Measurements from ENCODE around the gene ALDH4A1.

ALDH4A1 gene

DNA sequence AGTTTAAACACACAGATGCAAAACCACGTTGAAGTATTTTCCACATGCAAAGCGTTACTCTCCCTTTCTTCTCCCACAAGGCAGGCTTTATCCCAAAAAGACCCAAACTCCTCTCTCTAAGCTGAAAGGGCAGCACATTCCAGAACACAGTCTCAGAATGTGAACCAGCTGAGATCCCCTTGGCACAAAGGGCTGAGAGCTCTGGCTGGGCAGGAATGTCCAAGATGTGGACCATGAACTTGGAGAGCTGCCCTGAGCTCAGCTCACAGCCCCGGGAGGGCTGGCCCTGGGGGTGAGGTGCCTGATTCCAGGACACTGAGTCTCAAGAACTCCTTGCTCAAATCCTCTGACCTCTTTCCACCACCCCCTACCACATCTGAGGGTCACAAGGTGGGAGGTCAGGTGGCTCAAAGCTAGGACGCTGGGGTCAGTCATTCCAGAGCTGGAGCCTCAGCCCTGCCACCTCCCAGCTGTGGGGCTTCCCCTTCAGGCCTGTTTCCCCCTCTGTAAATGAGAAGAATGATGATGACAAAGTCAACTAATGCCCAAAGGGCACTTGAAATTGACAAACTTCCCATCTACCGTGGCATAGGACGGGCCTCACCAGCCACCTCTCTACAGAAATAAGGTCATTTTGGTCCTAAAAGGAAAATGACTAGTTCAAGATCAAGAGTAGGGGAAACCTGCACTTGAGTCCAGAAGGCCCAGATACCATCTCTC lies 11.5 kb downstream of the ALDH4A1 start:
- no peak for DNase-seq
- Histone ChIP-seq H3K27ac (ENCODE audit: low read length) (no peak overlapping the region), H3K9ac (ENCODE audit: low read length) (no peak overlapping the region), H3K9me3 (replicated peaks; ENCODE audit: insufficient read depth, low read length) (no peaks in the 10 kb centered on the region), H2AFZ (ENCODE audit: low read length) (no peak overlapping the region), H3K4me3 (ENCODE audit: low read length) (no peak overlapping the region), H3K79me2 (ENCODE audit: low read length) (no peaks in the 10 kb centered on the region), H3K9me2 (replicated peaks; ENCODE audit: insufficient read depth, low read length) (no peaks in the 10 kb centered on the region), H3K4me1 (ENCODE audit: low read length) (no peaks in the 10 kb centered on the region), H3K4me2 (ENCODE audit: low read depth, low read length) (no peak overlapping the region), H3K36me3 (replicated peaks; ENCODE audit: insufficient read depth, low read length) (no peaks in the 10 kb centered on the region), H3F3A (ENCODE audit: insufficient read depth, low read length) (no peaks in the 10 kb centered on the region), H3K27me3 (replicated peaks; ENCODE audit: insufficient read depth, low read length) (no peaks in the 10 kb centered on the region), H4K20me1 (ENCODE audit: insufficient read depth, low read length) (no peaks in the 10 kb centered on the region)
- TF ChIP-seq, protein P1, sequence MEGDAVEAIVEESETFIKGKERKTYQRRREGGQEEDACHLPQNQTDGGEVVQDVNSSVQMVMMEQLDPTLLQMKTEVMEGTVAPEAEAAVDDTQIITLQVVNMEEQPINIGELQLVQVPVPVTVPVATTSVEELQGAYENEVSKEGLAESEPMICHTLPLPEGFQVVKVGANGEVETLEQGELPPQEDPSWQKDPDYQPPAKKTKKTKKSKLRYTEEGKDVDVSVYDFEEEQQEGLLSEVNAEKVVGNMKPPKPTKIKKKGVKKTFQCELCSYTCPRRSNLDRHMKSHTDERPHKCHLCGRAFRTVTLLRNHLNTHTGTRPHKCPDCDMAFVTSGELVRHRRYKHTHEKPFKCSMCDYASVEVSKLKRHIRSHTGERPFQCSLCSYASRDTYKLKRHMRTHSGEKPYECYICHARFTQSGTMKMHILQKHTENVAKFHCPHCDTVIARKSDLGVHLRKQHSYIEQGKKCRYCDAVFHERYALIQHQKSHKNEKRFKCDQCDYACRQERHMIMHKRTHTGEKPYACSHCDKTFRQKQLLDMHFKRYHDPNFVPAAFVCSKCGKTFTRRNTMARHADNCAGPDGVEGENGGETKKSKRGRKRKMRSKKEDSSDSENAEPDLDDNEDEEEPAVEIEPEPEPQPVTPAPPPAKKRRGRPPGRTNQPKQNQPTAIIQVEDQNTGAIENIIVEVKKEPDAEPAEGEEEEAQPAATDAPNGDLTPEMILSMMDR (IDR thresholded peaks at IDR 0.05; ENCODE audit: low read length): no peak
- TF ChIP-seq EZH2phosphoT487 (IDR thresholded peaks at IDR 0.05; ENCODE audit: low read length) (no peak), EZH2 (optimal IDR thresholded peaks at IDR 0.05; ENCODE audit: low read depth, low read length) (no peak)

DNA sequence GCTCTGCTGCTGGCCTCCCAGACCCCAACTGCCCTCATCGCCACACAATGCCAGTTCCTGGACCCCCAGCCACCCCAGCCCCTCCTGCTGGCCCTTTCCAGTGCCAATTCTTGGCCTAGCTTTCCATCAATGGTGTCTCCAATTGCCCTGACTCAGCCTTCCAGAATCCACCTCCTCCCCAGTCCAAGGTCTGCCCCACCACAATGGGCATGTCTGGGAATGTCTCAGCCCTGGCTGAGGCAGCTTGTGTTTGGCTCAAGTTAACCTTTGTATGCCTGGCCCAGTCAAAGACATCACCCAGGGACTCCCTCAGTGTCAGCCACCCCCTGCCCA lies 16.4 kb downstream of the ALDH4A1 start:
- no peaks in the 10 kb centered on the region for H4K20me1 ChIP-seq (ENCODE audit: insufficient read depth, low read length)
- no peak for DNase-seq
- no peaks in the 10 kb centered on the region for H3F3A ChIP-seq (ENCODE audit: insufficient read depth, low read length)
- no peak overlapping the region for H3K27ac ChIP-seq (ENCODE audit: low read length)
- no peaks in the 10 kb centered on the region for H3K79me2 ChIP-seq (ENCODE audit: low read length)
- no peaks in the 10 kb centered on the region for H3K9me2 ChIP-seq (replicated peaks; ENCODE audit: insufficient read depth, low read length)
- no peak overlapping the region for H3K4me3 ChIP-seq (ENCODE audit: low read length)
- no peaks in the 10 kb centered on the region for H3K27me3 ChIP-seq (replicated peaks; ENCODE audit: insufficient read depth, low read length)
- no peak overlapping the region for H3K9ac ChIP-seq (ENCODE audit: low read length)
- H3K9me3 ChIP-seq (replicated peaks; ENCODE audit: insufficient read depth, low read length): no peaks in the 10 kb centered on the region
- no peak overlapping the region for H2AFZ ChIP-seq (ENCODE audit: low read length)
- TF ChIP-seq EZH2phosphoT487 (IDR thresholded peaks at IDR 0.05; ENCODE audit: low read length) (no peak), EZH2 (optimal IDR thresholded peaks at IDR 0.05; ENCODE audit: low read depth, low read length) (no peak)
- TF ChIP-seq, protein P1 (IDR thresholded peaks at IDR 0.05; ENCODE audit: low read length): no peak
- H3K4me1 ChIP-seq (ENCODE audit: low read length): no peaks in the 10 kb centered on the region
- H3K4me2 ChIP-seq (ENCODE audit: low read depth, low read length): no peak overlapping the region
- no peaks in the 10 kb centered on the region for H3K36me3 ChIP-seq (replicated peaks; ENCODE audit: insufficient read depth, low read length)

DNA sequence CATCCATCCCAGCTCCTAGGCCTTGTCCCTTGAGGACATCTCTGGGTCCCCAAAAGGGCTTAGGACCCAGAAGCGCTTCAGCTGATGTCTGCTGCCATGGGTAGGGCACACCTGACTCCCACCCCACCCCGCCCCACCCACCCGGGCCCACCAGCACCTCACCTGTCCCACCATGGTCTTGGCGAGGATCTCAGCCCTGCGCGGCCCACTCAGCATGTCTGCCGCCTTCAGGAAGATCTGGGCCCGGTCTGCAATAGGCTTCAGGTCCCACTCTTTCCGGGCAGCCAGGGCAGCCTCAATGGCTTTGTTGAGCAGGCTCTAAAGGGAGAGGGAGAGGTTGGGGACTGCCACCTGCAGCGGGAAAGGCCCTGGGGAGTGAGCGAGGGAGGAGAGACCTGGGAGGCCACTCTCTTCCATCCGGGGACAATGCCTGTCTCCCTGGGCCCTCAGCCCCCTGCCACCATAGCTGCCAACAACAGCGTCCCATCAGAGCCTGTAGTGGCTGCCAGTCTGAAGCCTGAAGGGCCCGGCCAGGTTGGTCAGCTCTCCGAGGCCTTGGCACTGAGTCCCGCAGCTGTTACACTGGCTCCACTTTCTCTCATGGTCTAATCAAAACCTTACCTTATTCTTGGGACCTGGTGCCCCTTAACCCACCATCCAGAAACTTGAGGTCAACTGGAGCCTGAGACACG lies 16.9 kb downstream of the ALDH4A1 start:
- TF ChIP-seq EZH2 (optimal IDR thresholded peaks at IDR 0.05; ENCODE audit: low read depth, low read length): no peak
- TF ChIP-seq, protein P1 (IDR thresholded peaks at IDR 0.05; ENCODE audit: low read length): no peak
- Histone ChIP-seq H4K20me1 (ENCODE audit: insufficient read depth, low read length) (no peaks in the 10 kb centered on the region), H3K27me3 (replicated peaks; ENCODE audit: insufficient read depth, low read length) (no peaks in the 10 kb centered on the region), H3K9ac (ENCODE audit: low read length) (no peak overlapping the region), H3K9me3 (replicated peaks; ENCODE audit: insufficient read depth, low read length) (no peaks in the 10 kb centered on the region), H3K79me2 (ENCODE audit: low read length) (no peaks in the 10 kb centered on the region), H3F3A (ENCODE audit: insufficient read depth, low read length) (no peaks in the 10 kb centered on the region), H3K9me2 (replicated peaks; ENCODE audit: insufficient read depth, low read length) (no peaks in the 10 kb centered on the region), H3K27ac (ENCODE audit: low read length) (no peak overlapping the region), H2AFZ (ENCODE audit: low read length) (no peak overlapping the region), H3K36me3 (replicated peaks; ENCODE audit: insufficient read depth, low read length) (no peaks in the 10 kb centered on the region), H3K4me1 (ENCODE audit: low read length) (no peaks in the 10 kb centered on the region), H3K4me2 (ENCODE audit: low read depth, low read length) (no peak overlapping the region), H3K4me3 (ENCODE audit: low read length) (no peak overlapping the region)
- DNase-seq: no peak
